ENCODE measurements around the gene VPS35L.

Gene VPS35L

GRCh38 chr16:19555186-19555937 is at the start of gene VPS35L:
Gene VPS35L, plus strand, starts transcription at chr16:19555703. Its CDS starts 27 bp downstream, at chr16:19555730.
- DNase-seq = peak; percentile 97

GRCh38 chr16:19506965-19507364 is 48.5 kb upstream of the VPS35L start:
- no peak for DNase-seq

- no peak for DNase-seq
These were observed 47.6 kb upstream of the VPS35L start for GRCh38 chr16:19507867-19508266.

DNA sequence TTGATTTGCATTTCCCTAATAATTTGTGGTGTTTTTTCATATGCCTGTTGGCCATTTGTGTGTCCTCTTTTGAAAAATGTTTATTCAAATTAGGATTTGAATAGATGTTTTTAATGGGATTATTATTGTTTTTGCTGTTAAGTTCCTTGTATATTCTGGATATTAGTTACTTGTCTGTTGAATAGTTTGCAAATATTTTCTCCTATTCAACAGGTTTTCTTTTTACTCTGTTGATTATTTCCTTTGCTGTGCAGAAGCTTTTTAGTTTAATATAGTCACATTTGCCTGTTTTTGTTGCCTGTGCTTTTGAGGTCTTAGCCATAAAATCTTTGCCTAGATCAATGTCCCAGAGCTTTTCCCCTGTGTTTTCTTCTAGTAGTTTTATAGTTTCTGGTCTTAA is 43.2 kb upstream of the VPS35L start:
- no peak for DNase-seq

GRCh38 chr16:19513377-19514053 is 42.0 kb upstream of the VPS35L start:
- no peak for DNase-seq

- no peak for DNase-seq
These were observed 39.7 kb upstream of the VPS35L start for GRCh38 chr16:19515757-19516156.

- no peak for DNase-seq
These were observed 37.9 kb upstream of the VPS35L start for GRCh38 chr16:19517424-19518089.

- DNase-seq = no peak
These were observed 37.1 kb upstream of the VPS35L start for GRCh38 chr16:19518388-19518787.

DNA sequence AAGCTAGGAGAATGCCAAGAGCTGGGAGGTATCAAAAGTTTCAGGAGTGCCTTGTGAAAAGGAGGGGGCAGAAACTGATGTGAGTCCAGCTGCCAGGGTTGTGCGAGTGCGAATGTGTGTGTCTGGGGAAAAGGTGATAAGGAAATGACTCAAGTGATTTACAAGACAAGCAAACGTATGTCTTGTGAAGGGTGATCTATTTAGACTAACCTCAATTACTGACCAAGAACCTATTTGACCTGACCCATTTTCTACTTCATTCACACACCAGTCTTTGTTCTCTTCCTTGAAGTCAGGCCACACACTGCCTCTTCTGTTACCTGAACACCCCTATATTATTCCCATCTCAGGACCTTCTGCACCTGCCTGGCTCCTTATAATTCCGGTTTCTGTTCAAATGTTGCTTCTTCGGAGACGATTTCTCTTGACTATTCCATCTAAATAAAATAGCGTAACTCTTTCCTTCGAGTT is 34.6 kb upstream of the VPS35L start:
- peak; percentile 2 for DNase-seq

DNA sequence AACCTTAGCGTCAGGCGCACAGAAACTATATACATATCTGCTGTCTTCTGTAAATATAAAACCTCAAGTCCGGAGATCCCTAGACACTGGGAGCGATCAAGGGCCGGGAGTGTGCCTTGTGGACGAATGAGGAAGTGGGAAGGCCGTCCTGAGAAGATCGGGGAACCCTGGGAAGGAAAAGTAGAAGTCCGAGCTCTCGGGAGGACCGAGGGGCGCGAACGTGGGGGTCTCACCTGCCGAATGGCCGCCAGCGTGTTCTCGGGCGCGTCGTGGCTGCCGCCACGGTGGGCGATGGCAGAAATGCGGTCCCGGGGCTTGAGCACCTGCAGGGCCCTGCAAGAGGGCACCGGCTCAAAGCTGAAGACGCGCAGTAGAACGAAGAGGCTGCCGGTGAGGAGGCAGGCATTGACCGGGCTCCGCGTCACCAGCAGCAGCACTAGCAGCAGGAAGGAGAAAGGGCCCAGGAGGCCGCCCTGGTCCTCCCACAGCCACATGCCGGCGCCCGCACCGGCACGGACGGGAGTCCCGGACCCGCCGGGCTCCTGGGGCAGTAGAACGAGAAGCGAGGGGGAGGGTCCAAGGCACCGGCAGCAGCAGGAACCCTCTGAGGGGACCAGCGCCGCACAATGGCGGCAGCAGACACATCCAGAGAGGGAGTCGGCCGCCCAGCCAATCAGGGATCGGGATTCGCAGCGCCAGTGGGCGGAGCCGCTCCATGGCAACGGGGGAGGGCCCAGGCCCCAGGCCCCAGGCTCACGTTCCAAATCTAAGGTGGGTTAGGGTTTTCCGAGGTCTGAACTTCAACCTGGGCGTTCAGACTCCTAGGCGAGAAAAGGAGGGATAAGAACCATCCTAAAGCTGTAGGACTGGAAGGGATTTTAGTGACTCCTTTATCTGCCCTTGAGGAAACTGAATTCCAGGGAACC is 33.8 kb upstream of the VPS35L start, which contains the start of gene GDE1:
TSS of gene GDE1 (minus strand) at position 628 of the 926 bp plus-strand sequence. CDS start at position 494, 134 bp downstream.
- DNase-seq = peak; percentile 86

GRCh38 chr16:19522397-19522732 is 33.1 kb upstream of the VPS35L start:
- no peak for DNase-seq

GRCh38 chr16:19522760-19523159 is 32.7 kb upstream of the VPS35L start:
- DNase-seq = no peak

GRCh38 chr16:19523184-19523558 is 32.3 kb upstream of the VPS35L start:
- DNase-seq = no peak

DNA sequence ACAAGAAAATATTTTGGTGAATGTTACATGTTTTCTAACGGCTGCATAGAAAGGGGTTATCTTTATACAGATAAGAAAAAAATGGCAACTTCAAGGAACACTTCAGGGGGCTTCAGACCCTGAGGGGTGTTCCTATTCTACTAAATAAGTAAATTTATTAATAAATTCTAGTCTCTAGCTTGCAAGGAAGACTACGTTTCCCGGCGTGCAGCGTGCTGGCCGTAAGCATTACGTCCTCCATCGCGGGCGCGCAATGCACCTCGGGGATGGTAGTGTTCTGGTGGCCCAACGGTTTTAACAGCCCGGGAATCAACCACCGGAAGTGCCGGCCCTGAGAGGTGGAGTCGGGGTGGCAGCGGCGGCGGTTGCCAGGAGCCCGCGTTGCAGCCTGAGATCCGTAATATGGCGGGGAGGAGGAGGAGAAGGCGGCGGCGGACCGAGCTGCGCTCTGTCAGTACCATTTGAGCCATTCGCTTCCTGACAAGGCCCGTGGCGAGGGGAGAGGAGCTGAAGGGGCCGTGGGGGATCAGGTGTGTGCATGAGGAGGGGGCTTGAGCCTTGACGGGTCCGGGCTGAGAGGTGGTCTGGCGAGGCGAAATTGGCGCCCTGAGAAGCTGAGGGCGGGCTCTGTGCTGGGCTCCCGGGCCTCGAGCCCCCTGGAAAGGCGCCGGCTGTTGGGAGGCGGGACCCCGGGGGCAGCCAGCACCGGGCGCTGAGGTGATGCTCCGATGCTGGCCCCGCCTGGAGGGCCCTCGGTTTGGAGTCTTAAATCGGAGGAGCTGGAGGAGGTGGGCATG is 31.7 kb upstream of the VPS35L start, which contains the start of gene CCP110:
TSS of gene CCP110 (plus strand) at position 384 of the 797 bp plus-strand sequence. CDS start 3,940 bp downstream, outside the sequence.
- peak; percentile 89 for DNase-seq

DNA sequence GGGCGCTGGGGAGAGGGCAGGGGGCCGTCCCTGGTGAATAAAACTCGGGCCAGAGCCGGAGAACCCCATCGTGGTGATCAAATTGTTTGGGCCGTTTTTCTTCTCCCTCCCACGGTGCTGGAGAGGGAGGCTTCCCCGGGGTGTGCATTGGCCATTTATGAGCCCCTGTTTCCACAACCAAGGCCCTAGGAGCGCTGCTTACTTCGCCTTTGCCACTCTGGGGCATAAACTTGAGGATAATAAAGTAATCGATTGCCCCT is 31.2 kb upstream of the VPS35L start:
- no peak for DNase-seq

- DNase-seq = no peak
These were observed 30.7 kb upstream of the VPS35L start for GRCh38 chr16:19524616-19525384.

GRCh38 chr16:19525385-19525723 is 30.1 kb upstream of the VPS35L start:
- DNase-seq = no peak

- no peak for DNase-seq
These were observed 28.3 kb upstream of the VPS35L start for GRCh38 chr16:19527161-19527560.

DNA sequence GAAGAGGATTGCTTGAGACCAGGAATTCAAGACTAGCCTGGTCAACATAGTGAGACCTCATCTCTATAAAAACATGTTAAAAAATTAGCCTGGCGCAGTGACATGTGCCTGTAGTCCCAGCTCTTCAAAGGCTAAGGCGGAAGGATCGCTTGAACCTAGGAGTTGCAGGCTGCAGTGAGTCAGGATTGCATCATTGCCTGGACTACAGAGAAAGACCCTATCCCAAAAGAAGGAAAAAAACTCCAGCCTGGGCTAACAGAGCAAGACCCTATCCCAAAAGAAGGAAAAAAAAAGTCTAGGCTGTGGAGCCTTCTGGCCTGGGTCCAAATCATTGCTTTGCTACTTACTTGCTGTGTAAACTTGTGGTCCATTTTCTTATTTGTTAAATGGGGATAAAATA is 26.8 kb upstream of the VPS35L start:
- DNase-seq = no peak

- no peak for DNase-seq
These were observed 22.9 kb upstream of the VPS35L start for GRCh38 chr16:19532601-19533000.

GRCh38 chr16:19540241-19540970 is 15.1 kb upstream of the VPS35L start:
- DNase-seq = no peak

Data from GDM1 (cell line).